DND-41 (cell line): Measurements from ENCODE around the gene B4GALNT3.

ENCODE experiments used
- ATAC-seq: fragments of 200-7000 bp; cut with Tn5 transposase; 3 replicates; pipeline ENCODE4 v1.9.1; 2021; ENCODE audit warnings: low read depth; ENCODE audit not compliant: insufficient read depth
- DNase-seq: peaks from one replicate; pipeline ENCODE4 v3.0.0-alpha.2; 2020
- H2AFZ ChIP-seq: 2 replicates; pipeline ENCODE4 v1.6.0; 2012; ENCODE audit warnings: low read depth, low read length
- H3K27ac ChIP-seq: 2 replicates; pipeline ENCODE4 v1.5.1; 2012; ENCODE audit warnings: low read length, inconsistent platforms
- H3K27me3 ChIP-seq: fragments of 200-600 bp; sonication (generic); 2 replicates; pipeline ENCODE4 v1.6.0; 2012; ENCODE audit warnings: low read length, mild to moderate bottlenecking, inconsistent platforms; ENCODE audit not compliant: insufficient read depth, poor library complexity
- H3K36me3 ChIP-seq: 2 replicates; pipeline ENCODE4 v1.5.1; 2012; ENCODE audit warnings: low read length, inconsistent platforms; ENCODE audit not compliant: insufficient read depth
- H3K4me1 ChIP-seq: 2 replicates; pipeline ENCODE4 v1.5.1; 2012; ENCODE audit warnings: mild to moderate bottlenecking, low read length; ENCODE audit not compliant: insufficient read depth
- H3K4me2 ChIP-seq: 2 replicates; pipeline ENCODE4 v1.6.0; 2012; ENCODE audit warnings: mild to moderate bottlenecking, moderate library complexity, low read length, inconsistent platforms; ENCODE audit not compliant: insufficient read depth
- H3K4me3 ChIP-seq, 2 experiments: fragments of 200-600 bp in 1 of 2; shearing (Covaris generic) in 1 of 2; 2 replicates each; pipeline ENCODE4 v1.5.1; 2012 to 2016; ENCODE audit warnings: inconsistent platforms in 2 of 2, low read length in 2 of 2, mild to moderate bottlenecking in 2 of 2, low read depth in 1 of 2, moderate library complexity in 1 of 2
- H3K79me2 ChIP-seq: 2 replicates; pipeline ENCODE4 v1.6.0; 2012; ENCODE audit warnings: low read length, inconsistent platforms; ENCODE audit not compliant: insufficient read depth
- H3K9ac ChIP-seq: 2 replicates; pipeline ENCODE4 v1.6.0; 2012; ENCODE audit warnings: low read depth, mild to moderate bottlenecking, inconsistent platforms, low read length, moderate library complexity
- H3K9me3 ChIP-seq: 2 replicates; pipeline ENCODE4 v1.5.1; 2012; ENCODE audit warnings: low read length, moderate library complexity, mild to moderate bottlenecking, inconsistent platforms; ENCODE audit not compliant: insufficient read depth, severe bottlenecking
- H4K20me1 ChIP-seq: 2 replicates; pipeline ENCODE4 v1.6.0; 2012; ENCODE audit warnings: low read length; ENCODE audit not compliant: insufficient read depth
- EZH2 ChIP-seq: IDR thresholded peaks from 3 replicates; pipeline ENCODE4 v1.6.1; 2012; ENCODE audit warnings: borderline replicate concordance, low read depth, mild to moderate bottlenecking, moderate library complexity, low read length, inconsistent platforms; ENCODE audit not compliant: severe bottlenecking
- TF ChIP-seq, protein P1 (sequence below): IDR thresholded peaks from 2 replicates; pipeline ENCODE4 v1.5.1; 2012; ENCODE audit warnings: borderline replicate concordance, low read length, moderate library complexity, mild to moderate bottlenecking; ENCODE audit not compliant: poor library complexity, severe bottlenecking; ENCODE audit errors: extremely low read depth

B4GALNT3 gene

DNA sequence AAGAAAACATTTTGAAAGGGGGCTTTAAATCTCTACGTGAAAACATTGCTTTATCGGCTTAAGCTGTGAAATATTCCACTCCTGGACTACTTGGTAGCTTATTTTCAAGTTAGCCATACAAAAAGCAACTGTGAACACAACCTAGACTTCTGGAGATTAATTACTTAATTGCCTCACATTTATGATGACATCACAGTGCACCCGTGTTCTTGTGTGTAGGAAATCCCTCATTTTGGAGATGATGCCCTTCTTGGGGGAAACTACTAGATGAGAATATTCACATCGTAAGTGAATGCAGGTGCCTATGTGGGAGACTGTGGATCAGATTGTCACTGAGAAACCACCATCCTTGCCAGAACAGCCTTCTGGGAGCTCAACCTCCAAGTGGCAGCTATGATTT is 10.5 kb upstream of the B4GALNT3 start:
- ATAC-seq: no peak
- H3K4me1 ChIP-seq: no peaks in the 10 kb centered on the region
- TF ChIP-seq, protein P1, sequence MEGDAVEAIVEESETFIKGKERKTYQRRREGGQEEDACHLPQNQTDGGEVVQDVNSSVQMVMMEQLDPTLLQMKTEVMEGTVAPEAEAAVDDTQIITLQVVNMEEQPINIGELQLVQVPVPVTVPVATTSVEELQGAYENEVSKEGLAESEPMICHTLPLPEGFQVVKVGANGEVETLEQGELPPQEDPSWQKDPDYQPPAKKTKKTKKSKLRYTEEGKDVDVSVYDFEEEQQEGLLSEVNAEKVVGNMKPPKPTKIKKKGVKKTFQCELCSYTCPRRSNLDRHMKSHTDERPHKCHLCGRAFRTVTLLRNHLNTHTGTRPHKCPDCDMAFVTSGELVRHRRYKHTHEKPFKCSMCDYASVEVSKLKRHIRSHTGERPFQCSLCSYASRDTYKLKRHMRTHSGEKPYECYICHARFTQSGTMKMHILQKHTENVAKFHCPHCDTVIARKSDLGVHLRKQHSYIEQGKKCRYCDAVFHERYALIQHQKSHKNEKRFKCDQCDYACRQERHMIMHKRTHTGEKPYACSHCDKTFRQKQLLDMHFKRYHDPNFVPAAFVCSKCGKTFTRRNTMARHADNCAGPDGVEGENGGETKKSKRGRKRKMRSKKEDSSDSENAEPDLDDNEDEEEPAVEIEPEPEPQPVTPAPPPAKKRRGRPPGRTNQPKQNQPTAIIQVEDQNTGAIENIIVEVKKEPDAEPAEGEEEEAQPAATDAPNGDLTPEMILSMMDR: no peak
- TF ChIP-seq EZH2: no peak
- no peak overlapping the region for H3K27ac ChIP-seq
- H3K9ac ChIP-seq: no peak overlapping the region
- no peak overlapping the region for H3K4me2 ChIP-seq
- H3K79me2 ChIP-seq: no peaks in the 10 kb centered on the region
- H3K36me3 ChIP-seq: no peaks in the 10 kb centered on the region
- H3K4me3 ChIP-seq: no peak overlapping the region
- H2AFZ ChIP-seq: no peak overlapping the region
- H3K9me3 ChIP-seq: no peaks in the 10 kb centered on the region
- no peaks in the 10 kb centered on the region for H3K27me3 ChIP-seq
- H4K20me1 ChIP-seq: no peaks in the 10 kb centered on the region
- no peak for DNase-seq

DNA sequence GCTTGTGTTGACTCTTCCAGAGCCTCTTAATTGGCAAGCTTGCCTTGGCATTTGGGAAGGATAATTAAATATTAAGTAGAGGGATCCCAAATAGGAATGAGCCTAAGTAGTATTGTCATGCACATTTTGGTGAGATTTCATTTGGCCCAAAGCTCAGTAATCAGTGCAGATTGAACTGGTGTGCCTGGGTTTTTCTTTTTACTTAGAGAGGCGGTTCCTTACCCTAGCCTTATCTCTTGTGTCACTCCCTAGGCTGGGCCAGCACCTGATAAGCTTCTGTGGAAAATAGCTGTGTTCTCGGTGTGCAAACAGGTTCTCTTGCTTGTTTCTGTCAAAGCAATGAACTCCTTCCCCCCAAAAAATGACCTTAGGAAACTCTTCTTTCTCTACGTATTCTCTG is 9.3 kb upstream of the B4GALNT3 start:
- Histone ChIP-seq H3K4me3 (no peak overlapping the region), H3K27ac (no peak overlapping the region), H3K9me3 (no peaks in the 10 kb centered on the region), H3K9ac (no peak overlapping the region), H3K4me2 (no peak overlapping the region), H4K20me1 (no peaks in the 10 kb centered on the region), H3K36me3 (no peaks in the 10 kb centered on the region), H3K27me3 (no peaks in the 10 kb centered on the region), H3K4me1 (no peaks in the 10 kb centered on the region), H3K79me2 (no peaks in the 10 kb centered on the region), H2AFZ (no peak overlapping the region)
- ATAC-seq (no peak), DNase-seq (no peak)
- no peak for TF ChIP-seq EZH2
- TF ChIP-seq, protein P1: no peak

DNA sequence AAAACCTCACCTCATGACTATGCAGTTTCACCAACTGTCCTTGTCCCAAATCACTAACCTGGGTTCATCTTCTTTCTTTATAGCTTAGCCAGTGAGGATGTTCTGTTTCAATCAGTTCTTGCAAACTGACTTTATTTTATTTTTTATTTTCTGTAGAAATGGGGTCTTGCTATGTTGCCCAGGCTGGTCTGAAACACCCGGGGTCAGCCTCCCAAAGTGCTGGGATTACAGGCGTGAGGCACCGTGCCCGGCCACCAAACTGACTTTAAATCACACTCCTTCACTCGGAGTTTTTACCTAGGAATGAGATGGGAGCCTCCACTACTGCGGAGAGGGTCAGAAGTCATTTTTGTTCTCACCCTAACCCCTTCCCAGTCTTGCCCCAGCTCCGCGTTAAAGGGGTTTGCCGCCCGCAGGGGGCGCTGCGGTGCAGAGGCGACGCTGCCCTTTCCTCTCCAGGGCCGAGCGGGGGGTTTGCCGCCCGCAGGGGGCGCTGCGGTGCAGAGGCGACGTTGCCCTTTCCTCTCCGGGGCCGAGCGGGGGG is 7.0 kb upstream of the B4GALNT3 start:
- H3K4me2 ChIP-seq: no peak overlapping the region

More for the DNA sequence above, 7.0 kb upstream of the B4GALNT3 start:
- ATAC-seq (no peak), DNase-seq (no peak)
- Histone ChIP-seq H4K20me1 (no peaks in the 10 kb centered on the region), H2AFZ (no peak overlapping the region), H3K9me3 (no peaks in the 10 kb centered on the region), H3K36me3 (no peaks in the 10 kb centered on the region), H3K27ac (no peak overlapping the region), H3K9ac (no peak overlapping the region), H3K4me3 (no peak overlapping the region), H3K27me3 (peaks cover 5% of the 10 kb centered on the region), H3K4me1 (no peaks in the 10 kb centered on the region), H3K79me2 (no peaks in the 10 kb centered on the region)
- TF ChIP-seq, protein P1: no peak
- no peak for TF ChIP-seq EZH2
